NCI-H774 (cell line): Measurements from ENCODE around the gene GRK2.

Source experiments
- DNase-seq: peaks from one replicate; lab custom pipeline; 2025; lab: John Stamatoyannopoulos, UW

Gene GRK2

GRCh38 chr11:67270256-67271204, 4.3 kb downstream of the GRK2 start:
- no peak for DNase-seq

- no peak for DNase-seq
Measured at GRCh38 chr11:67271205-67271540, 4.9 kb downstream of the GRK2 start.

GRCh38 chr11:67271541-67272284, 5.4 kb downstream of the GRK2 start:
- DNase-seq, result no peak

GRCh38 chr11:67272327-67273259, 6.3 kb downstream of the GRK2 start:
- DNase-seq, result no peak

GRCh38 chr11:67273260-67273990, 7.2 kb downstream of the GRK2 start:
- no peak for DNase-seq

- no peak for DNase-seq
Measured at GRCh38 chr11:67274768-67275605, 8.7 kb downstream of the GRK2 start.

GRCh38 chr11:67275606-67276409, 9.5 kb downstream of the GRK2 start:
- no peak for DNase-seq

- no peak for DNase-seq
Measured at GRCh38 chr11:67276781-67277230, 10.5 kb downstream of the GRK2 start.

- peak; percentile 41 for DNase-seq
Measured at GRCh38 chr11:67277231-67277961, 11.1 kb downstream of the GRK2 start.

- DNase-seq, result no peak
Measured at GRCh38 chr11:67278135-67278938, 12.1 kb downstream of the GRK2 start.

- no peak for DNase-seq
Measured at GRCh38 chr11:67278939-67279588, 12.8 kb downstream of the GRK2 start.

- no peak for DNase-seq
Measured at GRCh38 chr11:67279589-67280340, 13.5 kb downstream of the GRK2 start.

GRCh38 chr11:67280341-67280787, 14.1 kb downstream of the GRK2 start:
- no peak for DNase-seq

GRCh38 chr11:67280788-67281551, 14.7 kb downstream of the GRK2 start:
- no peak for DNase-seq

GRCh38 chr11:67281552-67282150, 15.4 kb downstream of the GRK2 start:
- DNase-seq, result no peak
